IMR-90 (cell line): ENCODE measurements around the gene ROR2. TPM values are rescaled to one million over a fixed set of nuclear protein-coding genes. Genes with fewer than 3 reads are reported as not detected.
A peak's percentile ranks its signal among the peaks of the same experiment; 100 is the strongest.

Experiments
- ATAC-seq: fragments of 200-7000 bp; cut with Tn5 transposase; 2 replicates; pipeline ENCODE4 v1.9.1; 2020; ENCODE audit warnings: low read depth, mild to moderate bottlenecking, moderate library complexity
- BruUV-seq: library from RNA; stranded (reverse); fragments of 400-500 nt; replicated peaks from 2 replicates; lab custom pipeline; 2021; lab: Mats Ljungman, UMichigan
- CTCF ChIA-PET: fragments of 300-600 bp; formaldehyde crosslinking; extraction: SDS; loops from one replicate; lab custom pipeline; 2021; ENCODE audit warnings: antibody characterized with exemption; lab: Yijun Ruan, JAX
- POLR2A ChIA-PET: fragments of 300-600 bp; sonication (Branson Sonifier 250); formaldehyde crosslinking; loops from one replicate; lab custom pipeline; 2022; ENCODE audit warnings: antibody characterized with exemption; ENCODE audit not compliant: unreplicated experiment; lab: Charles Lee
- DNase-seq: peaks from one replicate; pipeline ENCODE4 v3.0.0; 2013
- H2AFZ ChIP-seq: replicated peaks from 2 replicates; pipeline ENCODE3; 2013; ENCODE audit warnings: low read length, mild to moderate bottlenecking; ENCODE audit not compliant: poor library complexity
- H2AK5ac ChIP-seq: 2 replicates; pipeline ENCODE4 v1.6.1; 2013; ENCODE audit warnings: low read depth, low read length, inconsistent platforms
- H2AK9ac ChIP-seq: replicated peaks from 2 replicates; pipeline ENCODE3; 2013; ENCODE audit warnings: mild to moderate bottlenecking, low read depth, low read length, moderate library complexity; ENCODE audit not compliant: poor library complexity
- H2BK120ac ChIP-seq: 2 replicates; pipeline ENCODE4 v1.6.1; 2013; ENCODE audit warnings: low read depth, low read length, inconsistent platforms
- H2BK15ac ChIP-seq: 3 replicates; pipeline ENCODE4 v1.6.1; 2013; ENCODE audit warnings: low read depth, low read length, inconsistent platforms
- H2BK20ac ChIP-seq: 2 replicates; pipeline ENCODE4 v1.6.1; 2013; ENCODE audit warnings: low read depth, mild to moderate bottlenecking, inconsistent platforms, low read length, moderate library complexity
- H2BK5ac ChIP-seq: 2 replicates; pipeline ENCODE4 v1.6.1; 2013; ENCODE audit warnings: mild to moderate bottlenecking, low read depth, low read length, inconsistent platforms; ENCODE audit not compliant: poor library complexity, severe bottlenecking
- H3K14ac ChIP-seq: replicated peaks from 2 replicates; pipeline ENCODE4 v1.6.1; 2013; ENCODE audit warnings: low read depth, low read length, inconsistent platforms
- H3K18ac ChIP-seq: 2 replicates; pipeline ENCODE4 v1.6.1; 2013; ENCODE audit warnings: low read depth, low read length, control low read depth
- H3K23ac ChIP-seq: 2 replicates; pipeline ENCODE4 v1.6.1; 2013; ENCODE audit warnings: low read depth, low read length, inconsistent platforms
- H3K27ac ChIP-seq: 2 replicates; pipeline ENCODE4 v1.5.1; 2013; ENCODE audit warnings: mild to moderate bottlenecking, control low read depth, low read length; ENCODE audit not compliant: insufficient read depth
- H3K27me3 ChIP-seq: 2 replicates; pipeline ENCODE4 v1.6.1; 2013; ENCODE audit warnings: low read length; ENCODE audit not compliant: control insufficient read depth, insufficient read depth
- H3K36me3 ChIP-seq: 2 replicates; pipeline ENCODE4 v1.6.1; 2013; ENCODE audit warnings: low read length, mixed read lengths; ENCODE audit not compliant: control insufficient read depth, insufficient read depth
- H3K4ac ChIP-seq: 2 replicates; pipeline ENCODE4 v1.6.1; 2013; ENCODE audit warnings: low read depth, low read length, inconsistent platforms
- H3K4me1 ChIP-seq: 2 replicates; pipeline ENCODE4 v1.6.1; 2013; ENCODE audit warnings: low read length, mixed read lengths; ENCODE audit not compliant: control insufficient read depth, insufficient read depth
- H3K4me2 ChIP-seq: 2 replicates; pipeline ENCODE4 v1.6.1; 2013; ENCODE audit warnings: low read depth, mild to moderate bottlenecking, control low read depth, low read length, moderate library complexity
- H3K4me3 ChIP-seq: 2 replicates; pipeline ENCODE4 v1.5.1; 2013; ENCODE audit warnings: low read depth, mild to moderate bottlenecking, control low read depth, low read length, moderate library complexity; ENCODE audit not compliant: insufficient read depth
- H3K56ac ChIP-seq: 2 replicates; pipeline ENCODE4 v1.6.1; 2013; ENCODE audit warnings: low read length, inconsistent platforms; ENCODE audit not compliant: insufficient read depth; ENCODE audit errors: extremely low read depth
- H3K79me1 ChIP-seq, 2 experiments: 2 replicates each; pipeline ENCODE4 v1.6.1; 2013; ENCODE audit warnings: low read length in 2 of 2, inconsistent platforms in 1 of 2, low read depth in 1 of 2
- H3K9ac ChIP-seq: 2 replicates; pipeline ENCODE4 v1.6.1; 2013; ENCODE audit warnings: low read depth, low read length, control low read depth
- H3K9me1 ChIP-seq: 2 replicates; pipeline ENCODE4 v1.6.1; 2013; ENCODE audit warnings: low read length, inconsistent platforms; ENCODE audit not compliant: insufficient read depth
- H3K9me3 ChIP-seq: 2 replicates; pipeline ENCODE4 v1.6.1; 2013; ENCODE audit warnings: low read length; ENCODE audit not compliant: control insufficient read depth, insufficient read depth
- H4K20me1 ChIP-seq: 2 replicates; pipeline ENCODE4 v1.6.1; 2013; ENCODE audit warnings: low read length, inconsistent platforms; ENCODE audit not compliant: insufficient read depth
- H4K5ac ChIP-seq: 2 replicates; pipeline ENCODE4 v1.6.1; 2013; ENCODE audit warnings: mild to moderate bottlenecking, low read depth, low read length, control low read depth
- H4K8ac ChIP-seq, 2 experiments: 2 replicates each; pipeline ENCODE4 v1.6.1; 2013; ENCODE audit warnings: low read depth in 2 of 2, low read length in 2 of 2, control low read depth in 1 of 2, inconsistent platforms in 1 of 2
- H4K91ac ChIP-seq: 2 replicates; pipeline ENCODE4 v1.6.1; 2013; ENCODE audit warnings: low read depth, low read length, inconsistent platforms; ENCODE audit not compliant: insufficient read depth
- BHLHE40 ChIP-seq: fragments of 150-350 bp; IDR thresholded peaks from 2 replicates; pipeline ENCODE4 v1.6.1; 2016; ENCODE audit warnings: mild to moderate bottlenecking, low read depth, low read length
- CHD1 ChIP-seq: IDR thresholded peaks from 2 replicates; pipeline ENCODE4 v1.6.1; 2012; ENCODE audit warnings: low read depth, low read length, improper control_type of control experiment
- CTCF ChIP-seq: conservative IDR thresholded peaks from 2 replicates; pipeline ENCODE4 v1.5.1; 2012; ENCODE audit warnings: mild to moderate bottlenecking, low read depth, low read length, improper control_type of control experiment
- ELK1 ChIP-seq: fragments of 150-350 bp; IDR thresholded peaks from 2 replicates; pipeline ENCODE4 v1.6.1; 2016; ENCODE audit warnings: low read depth, mild to moderate bottlenecking, low read length, moderate library complexity, borderline replicate concordance
- FOS ChIP-seq: fragments of 150-350 bp; IDR thresholded peaks from 2 replicates; pipeline ENCODE4 v1.6.1; 2016; ENCODE audit warnings: low read depth, low read length
- MAFK ChIP-seq: IDR thresholded peaks from 2 replicates; pipeline ENCODE4 v1.6.1; 2012; ENCODE audit warnings: low read depth, low read length, improper control_type of control experiment
- MAZ ChIP-seq: IDR thresholded peaks from 2 replicates; pipeline ENCODE4 v1.6.1; 2012; ENCODE audit warnings: low read depth, mild to moderate bottlenecking, low read length, improper control_type of control experiment, moderate library complexity, borderline replicate concordance
- MXI1 ChIP-seq: IDR thresholded peaks from 2 replicates; pipeline ENCODE4 v1.6.1; 2012; ENCODE audit warnings: low read depth, mild to moderate bottlenecking, low read length, moderate library complexity, borderline replicate concordance
- NFE2L2 ChIP-seq: fragments of 150-350 bp; IDR thresholded peaks from 2 replicates; pipeline ENCODE4 v1.6.1; 2016; ENCODE audit warnings: low read depth, mild to moderate bottlenecking, low read length
- POLR2A ChIP-seq: IDR thresholded peaks from 2 replicates; pipeline ENCODE4 v1.6.1; 2012; ENCODE audit warnings: mild to moderate bottlenecking, low read depth, low read length
- RCOR1 ChIP-seq: IDR thresholded peaks from 2 replicates; pipeline ENCODE4 v1.6.1; 2012; ENCODE audit warnings: mild to moderate bottlenecking, low read length, improper control_type of control experiment; ENCODE audit not compliant: insufficient replicate concordance
- RFX5 ChIP-seq: IDR thresholded peaks from 2 replicates; pipeline ENCODE4 v1.8.0; 2012; ENCODE audit warnings: low read depth, mild to moderate bottlenecking, low read length, moderate library complexity
- SMC3 ChIP-seq: fragments of 150-350 bp; IDR thresholded peaks from 2 replicates; pipeline ENCODE4 v1.6.1; 2016; ENCODE audit warnings: low read depth, mild to moderate bottlenecking, antibody characterized with exemption, low read length, moderate library complexity
- USF2 ChIP-seq: fragments of 150-350 bp; IDR thresholded peaks from 2 replicates; pipeline ENCODE4 v1.6.1; 2017; ENCODE audit warnings: mild to moderate bottlenecking, antibody characterized with exemption, low read length, low read depth
- whole genome bisulfite sequencing, 2 experiments: methylation state at CpG; one replicate each; pipeline versions ENCODE4 v1.1.5 to v1.1.7; 2013; ENCODE audit warnings: missing lambda C conversion rate in 2 of 2; ENCODE audit not compliant: insufficient read length in 1 of 2; ENCODE audit errors: extremely low coverage in 2 of 2; 5-methylcytosine and 5-hydroxymethylcytosine counted together
- dilution Hi-C: fragments of 300-500 bp; cut with HindIII; formaldehyde crosslinking; loops from one replicate; pipeline ENCODE4 v1.14.3; 2018; ENCODE audit warnings: low sequenced_read_pairs; ENCODE audit not compliant: unreplicated experiment
- in situ Hi-C: fragments of 300-500 bp; cut with MboI; formaldehyde crosslinking; loops from 3 replicates; pipeline ENCODE4 v1.14.3; 2019; ENCODE audit warnings: low sequenced_read_pairs, inconsistent platforms, mixed read lengths
- intact Hi-C: fragments of 100-400 bp; cut with micrococcal nuclease; formaldehyde crosslinking; loops from 2 replicates; pipeline ENCODE4 v1.10.0; 2022
- polyA plus RNA-seq, 3 experiments: library from polyadenylated mRNA; depleted of rRNA; stranded (reverse); fragments of >200 nt; gene quantifications; 2 replicates each; pipeline ENCODE4 v1.2.3, GENCODE V29; 2012; ENCODE audit warnings: low replicate concordance in 1 of 3
- total RNA-seq: library from RNA; depleted of rRNA; stranded (reverse); fragments of >200 nt; gene quantifications from 2 replicates; pipeline ENCODE4 v1.2.3, GENCODE V29; 2012

ROR2 gene
- total and polyA plus RNA-seq, 2 of the 4 experiments (the other 2 are of a cell fraction), result 2.3 to 4.8 TPM

GRCh38 chr9:91978740-91979414, 28.8 kb upstream of the ROR2 start:
- Histone ChIP-seq H3K23ac (peak overlapping the region; percentile 83), H3K27ac (peak overlapping the region; percentile 3; the same call in 1 of the 2 replicates), H4K91ac (peak overlapping the region; percentile 65), H4K5ac (no peak overlapping the region), H2BK120ac (peak overlapping the region; percentile 93), H3K9ac (no peak overlapping the region), H2AK5ac (peak overlapping the region; percentile 39; the same call in 1 of the 2 replicates), H4K20me1 (no peaks in the 10 kb centered on the region), H2AFZ (peak overlapping the region; percentile 74), H2AK9ac (peak overlapping the region; percentile 4), H2BK5ac (peak overlapping the region; percentile 6), H3K4me1 (peaks cover 4% of the 10 kb centered on the region; the same call in 1 of the 2 replicates), H3K9me3 (peaks cover 5% of the 10 kb centered on the region; the same call in 1 of the 2 replicates), H3K36me3 (no peaks in the 10 kb centered on the region), H3K9me1 (peaks cover 11% of the 10 kb centered on the region; the same call in 1 of the 2 replicates), H3K79me1 (no peaks in the 10 kb centered on the region), H3K4ac (peak overlapping the region; percentile 91), H3K4me2 (no peak overlapping the region), H4K8ac (peak overlapping the region in 1 of 2 experiments; percentile 81; a peak in 2 of 4 replicates), H3K27me3 (no peaks in the 10 kb centered on the region), H2BK20ac (peak overlapping the region; percentile 98), H3K14ac (peak overlapping the region; percentile 62; the same call in 1 of the 2 replicates), H3K4me3 (no peak overlapping the region), H3K56ac (peak overlapping the region; percentile 37; the same call in 1 of the 2 replicates), H2BK15ac (peak overlapping the region; percentile 10; the same call in 2 of the 3 replicates), H3K18ac (no peak overlapping the region)
- no TSS peak for BruUV-seq
- intact Hi-C loops, result no loop called here
- dilution Hi-C loops, result no loop called here
- POLR2A ChIA-PET, result interaction anchor here (0.6 kb wide), 1 partner anchor 317 kb away, joined by 4 read pairs; no protein-coding TSS in a partner anchor
- no CpG with 5 or more reads among the region's 6 CpGs for WGBS, 2 experiments
- ATAC-seq, result peak; percentile 97
- CTCF ChIA-PET, result interaction anchor here (0.6 to 1.9 kb wide), 7 partner anchors 11 to 221 kb away, joined by 3 to 9 read pairs (median 5); no protein-coding TSS in a partner anchor
- in situ Hi-C loops, result no loop called here
- DNase-seq, result peak; percentile 93
- no peak for TF ChIP-seq USF2
- TF ChIP-seq MAZ, result no peak
- no peak for TF ChIP-seq RFX5
- peak; percentile 88 for TF ChIP-seq FOS
- no peak for TF ChIP-seq CHD1
- no peak for TF ChIP-seq MXI1
- TF ChIP-seq NFE2L2, result peak; percentile 77
- peak; percentile 49 for TF ChIP-seq CTCF
- no peak for TF ChIP-seq RCOR1
- TF ChIP-seq ELK1, result no peak
- TF ChIP-seq POLR2A, result no peak
- no peak for TF ChIP-seq MAFK
- peak; percentile 36; the same call in 1 of the 2 replicates for TF ChIP-seq BHLHE40
- peak; percentile 49 for TF ChIP-seq SMC3
